Activated CD8-positive, alpha-beta memory T cell treated with anti-CD3 and anti-CD28 coated beads, Interleukin-2, amount 50 U/mL, for 24 hours (primary cell): ENCODE results near the gene NR2F1.

ENCODE experiments used
- DNase-seq: peaks from one replicate; pipeline ENCODE4 v3.0.0-alpha.2; 2020; ENCODE audit errors: extremely low read depth

NR2F1 gene

GRCh38 chr5:93577854-93578812 lies 4.9 kb upstream of the NR2F1 start:
- no peak for DNase-seq

- DNase-seq = no peak
Measured at GRCh38 chr5:93578813-93579691, 4.0 kb upstream of the NR2F1 start.

GRCh38 chr5:93579692-93580062 lies 3.3 kb upstream of the NR2F1 start:
- DNase-seq = no peak

- no peak for DNase-seq
Measured at GRCh38 chr5:93580063-93580926, 2.7 kb upstream of the NR2F1 start.

DNA sequence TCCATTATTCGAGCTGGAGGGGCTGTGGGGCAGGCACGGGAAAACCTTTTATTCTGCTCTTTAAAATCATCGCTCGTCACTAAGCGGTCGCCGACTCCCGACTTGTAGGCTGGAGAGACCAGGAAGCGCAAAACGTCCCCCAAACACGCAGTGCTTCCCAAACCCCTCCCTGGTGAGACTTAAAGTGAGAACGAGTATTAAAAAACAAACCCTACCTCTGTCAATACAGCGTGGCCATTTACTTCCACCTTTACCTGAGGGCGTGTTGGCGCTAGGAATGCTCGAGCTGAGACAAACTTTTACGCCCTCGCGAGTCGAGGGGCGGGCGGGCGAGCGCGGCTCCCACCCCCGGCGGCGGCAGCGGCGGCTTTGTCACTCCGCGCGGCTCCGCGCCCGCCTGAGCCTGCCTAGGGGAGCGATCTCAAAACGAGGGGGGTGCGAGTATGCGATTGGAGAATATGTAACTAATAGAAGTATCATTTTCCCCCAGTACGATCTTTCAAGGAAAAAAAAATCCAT lies 2.0 kb upstream of the NR2F1 start, which contains the start of gene NR2F1-AS1:
Gene NR2F1-AS1, minus strand, starts transcription at position 293 of the 519 bp plus-strand sequence.
- DNase-seq = no peak

GRCh38 chr5:93582167-93582462 lies 907 bp upstream of the NR2F1 start:
- no peak for DNase-seq

GRCh38 chr5:93583439-93583767 lies 381 bp downstream of the NR2F1 start:
- DNase-seq = no peak

DNA sequence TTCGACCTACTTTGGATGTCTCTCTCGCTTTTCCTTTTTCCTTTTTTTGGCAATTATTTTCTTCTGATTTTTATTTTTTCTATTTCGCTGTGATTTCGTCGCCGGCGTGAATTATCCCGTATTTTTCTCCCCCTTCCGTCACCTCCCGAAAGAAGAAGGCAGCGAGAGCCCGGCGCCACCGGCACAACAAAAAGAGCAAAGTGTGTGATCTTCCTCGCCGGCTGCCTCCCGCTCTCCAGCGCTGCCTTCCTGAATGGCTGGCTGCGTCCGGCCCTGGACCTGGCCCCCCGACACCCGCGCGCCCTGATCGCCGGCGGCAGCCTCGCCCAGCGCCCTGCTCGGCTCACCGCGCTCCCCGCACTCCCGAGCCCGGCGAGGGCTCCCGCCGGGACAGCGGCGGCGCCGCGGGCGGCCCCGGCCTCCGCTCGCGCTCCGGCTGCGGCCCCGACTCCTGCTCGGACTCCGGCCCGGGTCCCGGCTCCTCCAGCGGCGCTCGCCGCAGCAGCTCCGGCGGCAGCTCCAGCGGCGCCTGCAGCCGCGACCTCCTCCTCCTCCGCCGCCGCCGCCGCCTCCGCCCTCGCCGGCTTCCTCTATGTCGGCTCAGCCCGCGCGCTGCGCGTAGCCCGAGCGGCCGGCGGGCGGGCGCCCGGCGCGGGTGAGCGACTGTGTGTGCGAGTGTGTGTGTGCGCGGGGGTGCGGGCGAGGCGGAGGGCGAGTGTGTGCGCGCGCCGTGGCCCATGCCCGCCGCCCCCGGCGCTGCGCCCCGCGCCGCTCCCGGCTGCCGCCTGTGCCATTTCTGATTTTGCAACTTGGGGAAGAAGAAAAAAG lies 960 bp downstream of the NR2F1 start:
- DNase-seq = no peak

- DNase-seq = no peak
Measured at GRCh38 chr5:93584596-93585040, 1.6 kb downstream of the NR2F1 start.

DNA sequence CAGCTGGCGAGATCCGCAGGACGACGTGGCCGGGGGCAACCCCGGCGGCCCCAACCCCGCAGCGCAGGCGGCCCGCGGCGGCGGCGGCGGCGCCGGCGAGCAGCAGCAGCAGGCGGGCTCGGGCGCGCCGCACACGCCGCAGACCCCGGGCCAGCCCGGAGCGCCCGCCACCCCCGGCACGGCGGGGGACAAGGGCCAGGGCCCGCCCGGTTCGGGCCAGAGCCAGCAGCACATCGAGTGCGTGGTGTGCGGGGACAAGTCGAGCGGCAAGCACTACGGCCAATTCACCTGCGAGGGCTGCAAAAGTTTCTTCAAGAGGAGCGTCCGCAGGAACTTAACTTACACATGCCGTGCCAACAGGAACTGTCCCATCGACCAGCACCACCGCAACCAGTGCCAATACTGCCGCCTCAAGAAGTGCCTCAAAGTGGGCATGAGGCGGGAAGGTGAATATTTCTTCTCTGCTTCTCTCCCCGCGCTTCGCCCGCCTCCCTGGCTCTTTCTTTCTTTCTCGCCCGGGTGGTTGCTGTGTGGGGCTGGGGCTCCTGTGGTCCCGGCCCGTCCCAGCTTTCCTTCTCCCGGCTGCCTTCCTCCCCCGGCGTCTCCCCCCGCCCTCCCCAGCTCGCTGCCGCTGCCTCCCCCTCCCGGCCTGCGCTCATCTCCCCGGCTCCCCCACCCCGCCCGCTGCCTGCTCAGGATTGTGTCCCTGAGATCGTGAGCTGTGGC lies 2.2 kb downstream of the NR2F1 start:
- no peak for DNase-seq

- DNase-seq = no peak
Measured at GRCh38 chr5:93585767-93586385, 2.9 kb downstream of the NR2F1 start.

DNA sequence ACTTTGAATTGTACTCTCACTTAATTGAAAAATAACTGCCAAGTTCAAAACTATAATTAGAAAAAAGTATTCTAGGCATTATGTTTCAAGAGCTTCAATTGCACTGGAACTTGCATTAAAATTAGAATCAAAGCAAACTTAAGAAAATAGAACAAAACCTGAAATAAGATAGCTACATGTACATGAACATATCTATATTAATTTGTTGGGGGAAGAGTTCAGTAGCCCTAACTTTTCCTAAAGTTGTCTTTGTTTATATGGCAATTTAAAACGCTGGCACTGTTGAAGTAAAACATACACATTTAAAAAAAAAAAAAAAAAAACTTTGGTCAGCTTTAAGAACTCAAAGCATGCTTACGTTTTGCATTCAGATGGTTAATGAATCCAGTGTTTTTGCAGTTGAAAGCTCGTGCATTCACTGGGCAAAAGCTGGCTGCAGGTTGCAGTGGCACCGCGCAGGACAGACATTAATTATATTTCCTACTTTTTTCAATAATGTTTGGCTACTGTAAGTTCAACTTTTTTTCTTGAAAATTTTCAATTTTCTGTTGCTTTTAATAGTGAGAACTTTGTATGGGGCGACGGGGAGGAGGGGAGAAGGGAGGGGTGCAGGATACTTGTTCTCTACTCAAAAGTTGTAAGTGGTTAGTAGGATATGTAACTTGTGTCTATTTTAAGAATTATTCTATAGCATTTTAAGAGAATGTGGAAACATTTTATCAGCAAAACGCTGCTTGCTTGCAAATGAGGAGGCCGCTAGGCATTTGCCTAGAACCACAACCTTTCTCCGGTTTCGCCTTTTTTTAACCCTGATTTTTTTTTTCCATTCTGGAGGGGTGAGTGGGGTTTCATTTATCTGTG lies 3.9 kb downstream of the NR2F1 start:
- no peak for DNase-seq

- DNase-seq = no peak
Measured at GRCh38 chr5:93587597-93588351, 4.8 kb downstream of the NR2F1 start.

GRCh38 chr5:93588352-93589151 lies 5.5 kb downstream of the NR2F1 start:
- no peak for DNase-seq

DNA sequence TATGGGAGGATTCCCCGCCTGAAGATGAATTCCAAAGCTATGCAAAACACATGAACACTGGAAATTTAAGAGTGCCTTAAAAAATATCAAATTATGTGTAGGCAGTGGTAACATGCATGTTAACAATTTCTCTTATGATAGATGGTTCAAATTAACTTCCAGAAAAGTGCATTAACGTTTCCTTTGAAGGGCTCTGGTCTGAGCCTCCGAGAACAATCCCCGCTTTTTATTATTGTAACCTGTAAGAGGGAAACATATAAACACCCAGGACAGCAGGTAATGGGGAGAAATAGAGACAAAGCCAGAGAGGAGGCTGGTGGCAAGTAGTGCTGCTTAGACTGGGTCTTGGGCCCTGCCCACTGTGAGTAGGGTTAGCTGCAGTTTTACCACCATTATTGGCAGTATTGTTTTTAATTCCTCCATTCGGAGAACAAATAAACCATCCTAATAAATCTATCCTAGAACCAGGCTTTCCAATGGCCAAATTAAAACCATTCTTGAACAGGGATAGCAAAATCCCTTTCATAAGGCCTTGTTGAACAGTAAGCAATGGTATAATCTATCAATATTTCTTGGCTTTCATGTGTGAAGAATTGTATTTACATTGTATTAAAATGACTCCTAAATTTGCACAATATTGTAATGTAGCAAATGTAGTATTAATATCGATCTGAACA lies 6.3 kb downstream of the NR2F1 start:
- no peak for DNase-seq

DNA sequence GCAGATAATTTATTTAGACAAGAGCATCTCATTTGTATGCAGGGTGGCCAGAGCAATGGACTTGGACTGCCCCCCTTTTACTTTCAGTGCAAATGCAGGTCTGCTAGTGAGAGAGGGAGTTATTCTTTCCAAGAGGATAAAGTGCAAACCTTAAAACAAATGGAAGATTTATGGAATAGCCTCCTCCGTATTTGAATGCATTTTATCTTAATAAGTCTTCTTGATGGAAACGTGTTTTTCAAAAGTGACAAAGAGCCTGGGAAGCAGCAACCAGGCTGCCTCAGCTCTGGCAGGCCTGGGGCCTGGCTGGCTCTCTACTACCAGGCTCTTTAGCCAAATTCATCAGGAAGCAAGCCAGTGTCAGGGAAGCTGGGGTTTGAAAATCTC lies 6.8 kb downstream of the NR2F1 start:
- DNase-seq = no peak

GRCh38 chr5:93590493-93590892 lies 7.5 kb downstream of the NR2F1 start:
- no peak for DNase-seq
